Measurements from ENCODE around the gene POLR1E. TPM values are rescaled to one million over a fixed set of nuclear protein-coding genes. Genes with fewer than 3 reads are reported as not detected.

POLR1E gene
- total and polyA plus RNA-seq, 9 of the 15 experiments (the other 6 are each of a cell fraction or from before 2014, with no cell fraction given) = 18.9 to 102 (median 74.4) TPM

DNA sequence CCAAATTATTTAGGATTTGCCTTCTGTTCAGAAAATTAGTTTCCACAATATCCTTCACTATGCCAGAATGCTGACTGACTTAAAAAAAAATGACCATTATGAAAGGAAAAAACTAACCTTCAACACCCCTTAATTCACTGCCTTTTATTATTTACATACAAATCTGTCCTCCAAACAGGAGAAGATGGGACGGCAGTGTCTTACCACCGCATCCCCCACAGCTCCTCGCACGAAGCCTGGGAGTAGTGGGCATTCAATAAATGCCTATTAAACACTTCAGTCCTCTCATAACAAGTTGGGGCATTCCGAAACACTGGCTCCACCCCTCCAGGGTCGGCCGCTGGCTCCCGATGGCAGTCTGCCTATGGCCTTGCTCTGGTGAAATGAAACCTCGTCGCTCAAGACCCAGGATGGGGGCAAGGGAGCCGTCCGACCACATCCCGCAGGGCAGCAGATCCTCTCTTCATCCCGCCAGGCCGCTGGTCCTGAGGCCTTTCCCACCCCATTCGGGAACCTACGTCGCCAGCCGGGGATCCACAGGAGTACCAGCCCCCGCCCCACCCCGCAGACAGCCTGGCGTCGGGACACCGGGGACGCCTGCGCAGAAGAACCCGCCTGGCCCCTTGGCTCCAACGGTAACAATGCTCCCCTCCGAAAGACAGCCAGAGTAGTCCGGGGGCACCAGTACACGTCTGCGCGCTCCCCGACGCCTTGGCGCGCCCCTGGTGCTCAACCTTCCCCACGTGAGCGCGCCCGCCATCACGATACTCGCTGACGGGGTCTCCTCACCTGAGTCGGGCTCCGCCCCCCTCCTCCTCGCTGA lies 21.1 kb upstream of the POLR1E start (continued):
- peak; percentile 53; the same call in 1 of the 2 replicates for TF ChIP-seq BHLHE40 (IDR thresholded peaks at IDR 0.05; ENCODE audit: low read length)
- TF ChIP-seq E2F1 (CRISPR knock-in tag; IDR thresholded peaks at IDR 0.05) = peak; percentile 80; the same call in 1 of the 2 replicates
- TF ChIP-seq BCL6 (CRISPR knock-in tag; IDR thresholded peaks at IDR 0.05) = no peak
- TF ChIP-seq, protein P1, sequence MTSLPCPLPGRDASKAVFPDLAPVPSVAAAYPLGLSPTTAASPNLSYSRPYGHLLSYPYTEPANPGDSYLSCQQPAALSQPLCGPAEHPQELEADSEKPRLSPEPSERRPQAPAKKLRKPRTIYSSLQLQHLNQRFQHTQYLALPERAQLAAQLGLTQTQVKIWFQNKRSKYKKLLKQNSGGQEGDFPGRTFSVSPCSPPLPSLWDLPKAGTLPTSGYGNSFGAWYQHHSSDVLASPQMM (CRISPR knock-in tag; IDR thresholded peaks at IDR 0.05) = no peak
- TF ChIP-seq FOXK2 (conservative IDR thresholded peaks at IDR 0.05 in 1 of 2, IDR thresholded peaks at IDR 0.05 in 1 of 2; ENCODE audit: low read depth in 2 of 2) = no peak
- no peak for TF ChIP-seq WHSC1 (IDR thresholded peaks at IDR 0.05; ENCODE audit: low read length)
- TF ChIP-seq ZNF12 (CRISPR knock-in tag; IDR thresholded peaks at IDR 0.05) = 0 out of 2 replicates have a peak, but pooled peaks have one; percentile 44
- peak; percentile 78; the same call in 1 of the 2 replicates for TF ChIP-seq ZNF511 (CRISPR knock-in tag; IDR thresholded peaks at IDR 0.05)
- TF ChIP-seq ZKSCAN8 (CRISPR knock-in tag; IDR thresholded peaks at IDR 0.05) = no peak
- TF ChIP-seq ZNF407 (IDR thresholded peaks at IDR 0.05; ENCODE audit: low read depth) = no peak
- no peak for TF ChIP-seq ZNF76 (CRISPR knock-in tag; IDR thresholded peaks at IDR 0.05; ENCODE audit: borderline replicate concordance)
- TF ChIP-seq ZNF780A (CRISPR knock-in tag; IDR thresholded peaks at IDR 0.05) = peak; percentile 22; the same call in 1 of the 2 replicates

Data from K562 (cell line).